G401.6 (cell line): ENCODE data around the gene TIMMDC1.
A peak's percentile ranks its signal among the peaks of the same experiment; 100 is the strongest.
"Not testable (repeated sequence)": the region's sequence is repeated elsewhere in the genome, so short reads cannot be mapped to it uniquely, and the experiment has no call there.

ENCODE experiments used
- FAIRE-seq: peaks from 2 replicates; lab custom pipeline; 2012; peaks lifted over from hg19 to GRCh38; lab: Jason Lieb, UNC

Gene TIMMDC1

GRCh38 chr3:119557192-119557876, 59.0 kb downstream of the TIMMDC1 start:
- FAIRE-seq, result no peak

GRCh38 chr3:119557877-119558269, 59.5 kb downstream of the TIMMDC1 start:
- FAIRE-seq, result no peak

DNA sequence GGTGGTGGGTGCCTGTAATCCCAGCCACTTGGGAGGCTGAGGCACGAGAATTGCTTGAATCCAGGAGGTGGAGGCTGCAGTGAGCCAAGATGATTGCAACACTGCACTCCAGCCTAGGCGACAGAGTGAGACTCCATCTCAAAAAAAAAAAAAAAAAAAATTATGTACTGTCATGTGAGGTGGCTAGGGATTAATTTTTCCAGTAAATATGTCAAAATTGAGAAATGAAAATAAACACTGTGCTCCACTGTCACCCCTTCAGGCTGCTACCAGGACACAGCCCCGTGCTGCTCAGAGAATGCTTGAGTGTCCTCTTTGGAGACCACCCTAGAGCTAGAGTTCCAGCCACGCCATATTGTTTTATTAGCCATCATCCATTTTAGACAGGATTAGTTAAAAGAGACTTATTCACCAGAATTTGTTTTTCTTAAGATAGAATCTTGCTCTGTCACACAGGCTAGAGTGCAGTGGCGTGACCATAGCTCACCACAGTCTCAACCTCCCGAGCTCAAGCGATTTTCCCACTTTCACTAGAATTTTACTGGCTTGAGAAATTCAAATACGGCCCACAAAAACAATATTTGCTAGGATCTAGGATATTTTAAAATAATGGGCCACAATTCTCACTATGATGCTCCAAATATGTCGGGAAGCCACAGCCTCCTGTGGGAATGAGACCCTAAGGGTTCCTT, 60.4 kb downstream of the TIMMDC1 start:
- no peak for FAIRE-seq

GRCh38 chr3:119559441-119559963, 61.2 kb downstream of the TIMMDC1 start, which contains the start of gene CD80:
TSS of gene CD80 (minus strand) at chr3:119559614. CDS start at chr3:119557728, 1,886 bp downstream.
- FAIRE-seq, result peak; percentile 21

DNA sequence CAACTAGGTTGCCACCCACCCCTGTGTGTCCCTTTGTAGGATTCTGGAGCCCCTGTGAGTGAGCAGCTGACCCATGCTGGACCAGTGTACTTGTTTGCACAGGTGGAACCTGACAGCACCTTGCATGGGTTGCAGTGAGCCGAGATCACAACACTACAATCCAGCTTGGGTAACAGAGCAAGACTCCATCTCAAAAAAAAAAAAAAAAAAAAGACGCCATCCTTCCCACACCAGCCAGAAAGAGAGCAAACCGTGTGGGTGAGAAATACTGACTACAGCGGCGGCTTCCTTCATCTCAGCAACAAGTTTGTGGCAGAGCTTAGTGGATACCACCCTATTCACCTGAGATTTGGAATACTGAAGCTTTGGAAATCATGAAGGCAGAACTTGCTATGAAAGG, 61.8 kb downstream of the TIMMDC1 start:
- no peak for FAIRE-seq

DNA sequence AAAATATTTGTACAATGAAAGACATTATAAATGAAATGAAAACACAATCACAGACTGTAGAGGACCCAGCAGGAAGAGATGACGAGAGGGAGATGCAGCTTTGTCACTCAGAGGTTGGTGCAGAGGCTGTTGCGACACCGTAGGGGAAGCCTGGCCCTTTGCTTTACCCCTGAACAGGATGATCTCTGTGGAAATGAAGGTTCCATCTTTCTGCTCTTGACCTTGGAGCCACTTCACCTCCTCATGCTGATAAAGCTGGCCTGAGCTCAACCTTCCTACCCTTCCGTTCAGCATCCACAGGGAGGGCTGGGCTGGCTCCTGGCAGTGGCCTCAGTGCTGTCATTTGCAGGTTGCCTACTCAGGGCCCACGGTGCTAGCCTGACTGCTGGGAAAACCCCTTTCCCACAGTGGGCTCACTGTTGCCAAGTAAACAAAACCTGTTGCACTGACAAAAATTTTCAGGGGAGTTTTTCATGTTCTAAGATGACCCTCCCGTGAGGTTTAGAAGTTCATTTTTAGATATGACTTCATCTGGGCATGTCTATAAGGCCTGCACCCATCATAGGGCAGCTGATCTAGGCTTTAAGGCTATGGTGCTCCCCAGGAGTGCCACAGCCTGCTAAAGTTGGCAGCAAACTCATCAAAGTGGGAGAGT, 64.1 kb downstream of the TIMMDC1 start:
- no peak for FAIRE-seq

DNA sequence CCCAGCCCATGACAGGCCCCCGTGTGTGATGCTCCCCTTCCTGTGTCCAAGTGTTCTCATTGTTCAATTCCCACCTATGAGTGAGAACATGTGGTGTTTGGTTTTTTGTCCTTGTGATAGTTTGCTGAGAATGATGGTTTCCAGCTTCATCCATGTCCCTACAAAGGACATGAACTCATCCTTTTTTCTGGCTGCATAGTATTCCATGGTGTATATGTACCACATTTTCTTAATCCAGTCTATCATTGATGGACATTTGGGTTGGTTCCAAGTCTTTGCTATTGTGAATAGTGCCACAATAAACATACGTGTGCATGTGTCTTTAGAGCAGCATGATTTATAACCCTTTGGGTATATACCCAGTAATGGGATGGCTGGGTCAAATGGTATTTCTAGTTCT, 65.0 kb downstream of the TIMMDC1 start:
- not testable (repeated sequence) for FAIRE-seq

- FAIRE-seq, result no peak
Observed at GRCh38 chr3:119569156-119569555, 70.8 kb downstream of the TIMMDC1 start.

DNA sequence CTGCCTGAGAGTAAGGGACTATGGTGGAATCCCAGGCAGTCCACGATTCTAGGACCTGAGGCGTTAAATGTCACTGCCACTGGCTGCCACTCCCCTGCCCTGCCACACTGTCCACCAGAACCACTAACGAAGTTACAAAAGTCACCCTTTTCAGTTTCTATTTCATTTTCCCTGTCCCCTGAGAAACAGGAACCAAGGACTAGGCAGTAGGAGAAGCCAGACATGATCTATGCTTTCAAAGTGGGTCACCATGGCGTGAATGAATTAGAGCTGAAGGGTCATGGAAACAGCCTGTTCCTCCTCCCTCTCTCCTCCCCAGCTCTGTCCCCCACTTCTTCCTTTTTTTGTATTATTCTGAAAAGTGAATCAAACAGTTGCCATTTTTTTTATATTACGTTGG, 71.9 kb downstream of the TIMMDC1 start:
- no peak for FAIRE-seq

- FAIRE-seq, result no peak
Observed at GRCh38 chr3:119571230-119571629, 72.9 kb downstream of the TIMMDC1 start.

DNA sequence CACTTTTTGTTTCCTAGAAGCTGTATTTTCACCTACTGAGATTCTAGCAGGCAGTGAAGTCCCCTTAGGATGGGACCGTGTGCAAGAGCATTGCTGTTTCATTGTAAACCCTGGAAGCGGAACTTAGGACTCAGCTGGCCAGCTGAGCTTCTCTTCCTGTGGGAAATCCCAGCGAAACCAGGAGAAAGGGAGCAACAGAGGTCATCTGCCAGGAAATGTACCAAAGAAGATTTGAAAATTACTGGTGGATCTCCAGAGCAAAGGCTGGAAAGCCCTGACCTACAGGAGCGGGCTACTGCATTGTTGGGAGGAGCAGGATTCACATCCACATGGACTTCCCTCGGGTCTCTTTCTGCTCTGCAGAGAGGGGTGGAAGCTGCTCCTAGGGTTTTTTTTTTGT, 73.3 kb downstream of the TIMMDC1 start:
- no peak for FAIRE-seq
